Stimulated activated CD8-positive, alpha-beta memory T cell treated with anti-CD3 and anti-CD28 coated beads, Interleukin-4, amount 100 ng/mL, for 48 hours (primary cell): ENCODE results near the gene DICER1.
"Not testable (repeated sequence)": the region's sequence is repeated elsewhere in the genome, so short reads cannot be mapped to it uniquely, and the experiment has no call there.

Experiments used
- DNase-seq: peaks from one replicate; pipeline ENCODE4 v3.0.0-alpha.2; 2020

The DICER1 gene

DNA sequence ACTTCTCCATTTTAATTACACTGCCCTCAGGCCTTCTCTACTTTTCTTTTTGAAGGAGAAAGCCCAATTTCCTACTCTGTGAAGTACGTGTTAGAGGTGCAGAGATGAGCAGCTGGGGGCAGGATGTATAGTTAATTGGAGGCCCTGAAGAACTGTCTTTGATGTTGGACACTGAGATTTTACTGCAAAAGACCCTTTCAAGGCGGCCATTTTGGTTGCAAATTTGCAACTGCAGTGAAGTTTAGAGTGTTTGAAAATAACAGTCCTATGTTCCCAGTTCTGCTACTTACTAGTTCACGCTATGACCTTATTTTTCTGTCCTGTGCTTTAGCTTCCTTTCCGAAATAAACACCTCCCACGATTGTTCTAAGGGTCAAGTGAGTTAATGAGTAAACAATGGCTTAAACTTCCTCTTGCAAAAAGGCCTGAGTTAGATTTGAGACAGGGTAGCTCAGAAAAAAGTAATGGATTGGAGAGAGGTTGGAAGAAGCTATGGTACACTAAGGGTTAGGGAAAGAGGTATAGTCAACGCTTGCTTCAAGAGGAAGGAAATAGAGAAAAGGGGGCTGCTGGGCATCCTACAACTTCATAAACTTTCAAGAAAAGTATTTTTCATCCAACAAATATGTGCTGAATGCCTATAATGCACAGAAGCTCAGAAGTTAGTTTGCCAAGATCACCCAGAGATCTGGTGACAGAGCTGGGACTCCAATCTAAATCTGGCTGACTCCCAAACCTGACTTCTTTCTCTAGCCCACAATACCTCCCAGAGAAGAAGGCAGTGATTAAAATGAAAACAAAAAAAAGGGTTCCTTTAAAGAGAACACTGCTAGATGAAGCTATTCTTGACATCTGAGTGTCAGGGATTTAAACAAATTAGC lies 26.4 kb upstream of the DICER1 start:
- DNase-seq = no peak

GRCh38 chr14:95183082-95183481 lies 25.8 kb upstream of the DICER1 start:
- DNase-seq = no peak

GRCh38 chr14:95182379-95182778 lies 25.1 kb upstream of the DICER1 start:
- no peak for DNase-seq

- DNase-seq = no peak
These were observed 23.8 kb upstream of the DICER1 start for GRCh38 chr14:95180966-95181741.

DNA sequence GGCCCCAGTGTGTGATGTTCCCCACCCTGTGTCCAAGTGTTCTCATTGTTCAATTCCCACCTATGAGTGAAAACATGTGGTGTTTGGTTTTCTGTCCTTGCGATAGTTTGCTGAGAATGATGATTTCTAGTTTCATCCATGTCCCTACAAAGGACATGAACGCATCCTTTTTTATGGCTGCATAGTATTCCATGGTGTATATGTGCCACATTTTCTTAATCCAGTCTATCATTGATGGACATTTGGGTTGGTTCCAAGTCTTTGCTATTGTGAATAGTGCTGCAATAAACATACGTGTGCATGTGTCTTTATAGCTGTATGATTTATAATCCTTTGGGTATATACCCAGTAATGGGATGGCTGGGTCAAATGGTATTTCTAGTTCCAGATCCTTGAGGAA lies 18.3 kb upstream of the DICER1 start:
- DNase-seq = not testable (repeated sequence)

GRCh38 chr14:95174184-95174792 lies 17.0 kb upstream of the DICER1 start:
- no peak for DNase-seq

DNA sequence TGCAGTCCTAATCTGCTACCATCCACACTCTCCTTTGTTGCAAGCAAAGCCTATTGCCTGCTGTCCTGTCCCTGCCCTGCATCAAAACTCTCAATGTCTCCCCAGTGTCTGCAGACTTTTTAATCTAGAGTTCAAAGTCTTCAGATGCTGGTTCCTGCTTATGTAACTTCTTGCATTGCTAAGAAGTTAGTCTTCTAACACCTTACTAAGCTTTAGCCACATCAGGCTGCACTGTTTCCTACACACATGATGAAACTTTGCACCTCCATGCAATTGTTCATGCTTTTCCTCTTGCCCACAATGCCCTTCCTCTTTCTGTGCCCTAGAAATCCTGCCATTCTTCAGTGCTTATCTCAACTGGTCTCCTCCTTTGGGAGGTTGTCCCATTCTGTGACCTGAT lies 16.2 kb upstream of the DICER1 start:
- DNase-seq = no peak

DNA sequence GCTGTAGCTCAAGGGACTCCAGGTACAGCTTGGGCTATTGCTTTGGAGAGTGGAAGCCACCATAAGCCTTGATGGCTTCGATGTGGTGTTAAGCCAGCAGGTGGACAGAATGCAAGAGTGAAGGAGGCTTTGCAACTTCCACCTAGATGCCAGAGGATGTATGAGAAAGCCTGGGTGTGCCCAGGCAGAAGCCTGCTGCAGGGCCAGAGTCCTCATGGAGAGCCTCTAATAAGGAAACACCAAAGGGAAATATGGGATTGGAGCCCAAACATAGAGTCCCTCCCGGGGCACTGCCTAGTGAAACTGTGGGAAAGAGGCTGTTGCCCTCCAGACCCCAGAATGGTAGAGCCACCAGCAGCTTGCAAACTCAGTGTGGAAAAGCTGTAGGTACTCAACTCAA lies 9.8 kb upstream of the DICER1 start:
- DNase-seq = no peak

- DNase-seq = no peak
These were observed 8.2 kb upstream of the DICER1 start for GRCh38 chr14:95165517-95165916.

- DNase-seq = no peak
These were observed 7.2 kb upstream of the DICER1 start for GRCh38 chr14:95164506-95164905.

DNA sequence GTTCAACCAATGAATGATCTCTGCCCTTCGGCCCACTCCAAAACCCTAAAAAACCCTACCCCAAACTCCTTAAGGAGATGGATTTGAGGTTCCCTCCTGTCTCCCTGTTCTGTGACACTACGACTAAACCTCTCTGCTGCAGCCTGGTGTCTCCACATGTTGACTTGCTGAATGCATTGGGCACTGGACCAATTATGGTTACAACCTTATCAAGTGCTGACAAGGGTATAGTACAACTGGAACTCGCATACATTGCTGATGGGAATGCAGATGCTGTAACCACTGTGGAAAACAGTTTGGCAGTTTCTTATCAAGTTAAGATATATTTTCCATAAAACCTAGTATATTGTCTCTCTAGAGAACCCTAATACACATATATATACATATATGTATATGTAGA lies 6.3 kb upstream of the DICER1 start:
- DNase-seq = no peak

- no peak for DNase-seq
These were observed 5.8 kb upstream of the DICER1 start for GRCh38 chr14:95163132-95163531.

DNA sequence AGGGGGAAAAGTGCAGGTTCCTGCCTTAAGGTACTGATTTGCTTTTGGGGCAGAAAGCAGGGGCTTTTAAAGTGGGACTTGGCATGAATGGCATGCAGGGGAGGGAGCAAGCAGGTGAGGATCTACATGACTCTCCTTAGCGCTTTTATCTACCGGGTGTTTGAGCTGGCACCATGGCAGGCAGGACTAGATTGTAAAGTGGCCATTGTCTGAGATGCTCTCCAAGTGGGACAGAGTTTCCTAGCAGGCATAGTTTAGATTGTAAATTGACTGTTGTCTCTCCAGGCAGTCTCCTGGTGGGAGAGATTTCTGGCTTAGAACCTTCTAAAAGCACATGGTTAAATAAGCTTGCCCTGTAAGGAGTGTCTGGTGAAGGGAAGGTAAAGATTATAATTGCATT lies 5.3 kb upstream of the DICER1 start:
- no peak for DNase-seq

GRCh38 chr14:95157048-95157326 lies 342 bp downstream of the DICER1 start:
- no peak for DNase-seq

- DNase-seq = peak; percentile 54
These were observed 925 bp downstream of the DICER1 start for GRCh38 chr14:95156161-95157047.

GRCh38 chr14:95155045-95155444 lies 2.3 kb downstream of the DICER1 start:
- DNase-seq = no peak

- no peak for DNase-seq
These were observed 3.5 kb downstream of the DICER1 start for GRCh38 chr14:95153866-95154265.

GRCh38 chr14:95151561-95151960 lies 5.8 kb downstream of the DICER1 start:
- DNase-seq = no peak

GRCh38 chr14:95150910-95151309 lies 6.4 kb downstream of the DICER1 start:
- DNase-seq = no peak

DNA sequence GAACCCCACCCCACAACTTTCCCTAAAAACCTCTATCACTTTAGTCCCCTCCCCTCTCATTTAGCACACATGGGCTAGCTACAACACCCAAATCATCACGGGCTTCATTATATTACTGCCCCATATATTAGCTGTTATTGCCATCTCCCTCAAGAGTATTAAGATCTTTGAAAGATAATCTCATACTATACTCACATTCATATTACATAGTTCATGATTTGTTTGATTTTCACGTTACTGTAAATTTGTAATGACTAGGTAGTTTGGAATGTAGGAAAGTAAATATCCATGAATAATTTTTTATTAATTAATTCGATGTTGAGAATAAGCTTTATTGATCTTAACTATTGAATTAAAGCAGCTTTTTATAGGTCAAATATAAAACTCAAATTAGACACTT lies 7.9 kb downstream of the DICER1 start:
- no peak for DNase-seq

GRCh38 chr14:95147597-95147996 lies 9.7 kb downstream of the DICER1 start:
- DNase-seq = no peak

- no peak for DNase-seq
These were observed 11.1 kb downstream of the DICER1 start for GRCh38 chr14:95146079-95146771.
